Placental epithelial cell (primary cell): ENCODE measurements around the gene SYNGR2. TPM values are rescaled to one million over a fixed set of nuclear protein-coding genes. Genes with fewer than 3 reads are reported as not detected.

Experiments used
- small RNA-seq: library from RNA; depleted of rRNA; stranded (forward); fragments of <200 nt; gene quantifications from one replicate; pipeline ENCODE3, GENCODE V24; 2012
- total RNA-seq: library from RNA; depleted of rRNA; stranded (reverse); fragments of >200 nt; gene quantifications from 2 replicates; pipeline ENCODE4 v1.2.3, GENCODE V29; 2012

SYNGR2 gene, protein sequence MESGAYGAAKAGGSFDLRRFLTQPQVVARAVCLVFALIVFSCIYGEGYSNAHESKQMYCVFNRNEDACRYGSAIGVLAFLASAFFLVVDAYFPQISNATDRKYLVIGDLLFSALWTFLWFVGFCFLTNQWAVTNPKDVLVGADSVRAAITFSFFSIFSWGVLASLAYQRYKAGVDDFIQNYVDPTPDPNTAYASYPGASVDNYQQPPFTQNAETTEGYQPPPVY
- 6.7 and 10.6 TPM in 2 replicates for total RNA-seq

DNA sequence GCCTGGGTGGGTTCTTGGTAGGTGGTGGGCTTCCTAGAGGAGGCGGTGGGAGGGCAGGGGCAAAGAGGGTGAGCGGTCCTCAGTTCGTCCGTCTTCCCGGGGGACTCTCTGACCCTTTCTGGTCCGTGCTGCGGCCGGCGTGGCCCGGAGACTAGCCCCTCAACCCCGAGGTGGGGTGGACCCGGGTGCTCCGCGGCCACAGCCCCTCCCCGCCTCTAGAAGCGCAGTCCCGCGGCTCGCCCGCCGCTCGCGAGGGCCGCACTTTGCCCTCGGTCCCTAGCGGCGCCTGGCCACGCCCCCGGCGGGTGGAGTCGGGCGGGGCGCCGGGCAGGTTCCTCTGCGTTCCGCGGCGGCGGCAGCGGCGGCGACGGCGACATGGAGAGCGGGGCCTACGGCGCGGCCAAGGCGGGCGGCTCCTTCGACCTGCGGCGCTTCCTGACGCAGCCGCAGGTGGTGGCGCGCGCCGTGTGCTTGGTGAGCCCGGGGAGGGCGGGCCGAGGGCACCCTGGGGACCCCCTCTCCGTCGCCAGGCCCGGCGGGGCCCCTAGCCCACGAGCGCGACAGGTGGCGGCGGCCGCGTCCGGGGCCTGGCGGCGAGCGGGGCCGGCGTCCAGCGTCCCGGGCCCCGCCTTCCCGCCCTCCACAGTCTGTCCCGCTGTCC is at the start of gene SYNGR2:
TSS of gene SYNGR2 (plus strand) at position 340 of the 661 bp plus-strand sequence. CDS start at position 376, 36 bp downstream.

DNA sequence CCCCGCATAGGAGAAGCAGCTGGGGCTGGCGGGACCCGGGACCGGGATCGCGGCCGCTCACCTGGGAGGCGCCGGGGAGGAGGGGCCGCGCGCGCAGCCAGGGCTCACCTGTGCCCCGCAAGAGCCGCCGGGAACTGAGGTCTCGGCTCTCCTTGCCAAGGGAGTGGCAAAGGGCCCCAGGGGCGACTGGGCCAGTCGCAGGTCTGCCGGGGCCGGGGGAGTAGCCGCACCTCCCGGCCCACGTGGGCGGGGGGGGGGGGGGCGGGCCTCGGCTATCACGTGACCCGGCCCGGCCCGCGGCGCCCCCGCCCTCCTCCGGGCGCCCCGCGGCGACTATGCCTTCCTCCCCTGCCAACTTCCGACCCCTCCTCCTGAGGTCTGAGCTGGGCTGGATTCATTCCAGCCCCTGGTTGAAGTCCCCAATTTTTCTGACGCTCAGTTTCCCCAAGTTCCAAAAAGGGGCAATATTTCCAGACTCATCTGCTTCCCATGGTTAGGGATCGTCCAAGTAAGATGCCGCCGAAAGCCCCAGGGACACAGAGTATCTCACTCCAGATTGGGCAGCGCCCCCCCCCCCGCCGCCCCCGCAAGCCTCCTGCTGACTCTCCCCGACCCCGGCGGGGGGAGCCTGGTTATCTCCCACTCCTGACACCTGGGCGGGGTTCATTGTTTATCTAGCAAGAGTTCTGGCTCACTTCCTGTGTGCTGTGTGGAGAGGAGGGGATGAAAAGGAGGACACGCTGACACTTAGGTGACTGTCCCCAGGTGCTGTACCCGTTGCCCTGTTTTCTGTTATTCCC is 39.6 kb upstream of the SYNGR2 start, which contains the start of gene TMC6:
TSS of gene TMC6 (minus strand) at position 205 of the 800 bp plus-strand sequence. CDS start 1,923 bp downstream, outside the sequence.

DNA sequence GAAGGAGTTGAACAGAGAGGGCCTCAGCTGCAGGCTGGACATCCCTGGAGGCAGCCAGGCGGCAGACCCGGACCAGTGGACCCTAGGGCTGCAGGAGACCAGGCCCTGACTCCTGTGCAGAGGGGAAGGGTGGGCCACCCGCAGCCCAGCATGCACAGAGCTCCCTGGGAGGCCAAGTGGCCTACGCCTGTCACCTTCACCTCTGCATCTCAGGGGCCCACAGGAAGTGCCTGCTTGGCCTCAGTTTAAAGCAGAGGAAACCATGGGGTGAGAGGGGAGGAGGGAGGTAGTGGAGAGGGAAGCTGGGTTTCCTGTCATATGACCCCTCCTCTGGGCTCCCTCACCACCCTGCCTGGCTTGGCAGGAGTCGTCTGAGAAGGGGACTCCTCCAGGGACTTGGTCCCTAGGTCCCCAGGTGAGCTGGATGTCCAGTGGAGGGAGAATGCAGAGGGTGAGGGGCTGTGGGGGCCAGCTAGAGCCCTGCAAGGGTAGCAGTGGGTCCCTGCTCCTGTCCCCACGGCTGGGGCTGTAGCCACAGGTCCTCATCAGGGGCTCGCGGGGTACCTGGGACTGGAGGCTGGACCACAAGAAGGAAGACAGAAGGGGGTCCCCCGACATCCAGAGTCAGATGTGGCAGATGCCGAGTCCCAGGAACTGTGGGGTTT is 37.8 kb upstream of the SYNGR2 start, which contains the start of gene TMC8:
TSS of gene TMC8 (plus strand) at position 335 of the 665 bp plus-strand sequence. CDS start 818 bp downstream, outside the sequence.

DNA sequence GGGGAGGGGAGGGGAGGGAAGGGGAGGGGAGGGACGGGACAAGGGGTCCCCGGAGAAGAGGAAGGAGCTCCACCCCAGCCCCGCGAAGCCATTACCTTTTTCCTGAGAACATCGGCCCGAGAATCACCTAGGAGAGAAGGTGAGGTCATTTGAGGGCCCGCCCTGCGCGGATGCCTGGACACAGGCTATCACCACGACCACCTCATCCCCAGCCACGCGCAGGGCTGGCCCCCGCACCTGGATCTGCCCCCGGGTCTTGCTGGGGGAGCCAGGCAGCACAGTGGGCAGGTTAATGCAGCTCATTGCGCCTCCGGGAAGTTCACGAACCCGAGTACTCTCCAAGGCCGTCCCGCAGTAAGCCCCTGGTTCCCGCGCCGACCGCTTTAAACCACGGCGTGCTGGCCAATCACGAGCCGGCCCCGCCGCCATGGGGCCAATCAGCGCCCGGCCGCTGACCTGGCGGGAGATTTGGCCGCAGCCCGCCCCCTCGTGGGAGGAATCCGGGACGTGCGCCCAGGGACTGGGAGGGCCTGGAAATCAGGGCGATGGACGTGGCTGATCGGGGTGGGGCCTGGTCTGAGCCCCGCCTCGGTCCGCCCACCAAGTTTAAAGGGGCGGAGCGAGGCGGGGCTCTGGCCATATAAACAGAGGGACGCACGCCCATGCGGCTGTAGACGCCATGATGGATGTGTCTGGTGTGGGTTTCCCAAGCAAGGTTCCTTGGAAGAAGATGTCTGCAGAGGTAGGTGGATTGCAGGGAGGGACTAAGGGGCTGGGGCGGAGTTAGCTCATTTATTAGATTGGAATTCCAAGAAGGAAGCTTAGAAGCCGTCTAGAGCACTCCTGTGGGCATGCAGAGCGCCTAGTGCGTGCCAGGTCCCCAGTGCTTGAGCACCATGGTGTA is 18.6 kb downstream of the SYNGR2 start, which contains the start of the genes AFMID and TK1:
TSS of gene AFMID (plus strand) at position 671 of the 904 bp plus-strand sequence. CDS start at position 680, 9 bp downstream.
TSS of gene TK1 (minus strand) at position 361 of the 904 bp plus-strand sequence. CDS start at position 303, 58 bp downstream.

DNA sequence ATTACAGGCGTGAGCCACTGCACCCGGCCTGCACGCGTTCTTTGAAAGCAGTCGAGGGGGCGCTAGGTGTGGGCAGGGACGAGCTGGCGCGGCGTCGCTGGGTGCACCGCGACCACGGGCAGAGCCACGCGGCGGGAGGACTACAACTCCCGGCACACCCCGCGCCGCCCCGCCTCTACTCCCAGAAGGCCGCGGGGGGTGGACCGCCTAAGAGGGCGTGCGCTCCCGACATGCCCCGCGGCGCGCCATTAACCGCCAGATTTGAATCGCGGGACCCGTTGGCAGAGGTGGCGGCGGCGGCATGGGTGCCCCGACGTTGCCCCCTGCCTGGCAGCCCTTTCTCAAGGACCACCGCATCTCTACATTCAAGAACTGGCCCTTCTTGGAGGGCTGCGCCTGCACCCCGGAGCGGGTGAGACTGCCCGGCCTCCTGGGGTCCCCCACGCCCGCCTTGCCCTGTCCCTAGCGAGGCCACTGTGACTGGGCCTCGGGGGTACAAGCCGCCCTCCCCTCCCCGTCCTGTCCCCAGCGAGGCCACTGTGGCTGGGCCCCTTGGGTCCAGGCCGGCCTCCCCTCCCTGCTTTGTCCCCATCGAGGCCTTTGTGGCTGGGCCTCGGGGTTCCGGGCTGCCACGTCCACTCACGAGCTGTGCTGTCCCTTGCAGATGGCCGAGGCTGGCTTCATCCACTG is 45.8 kb downstream of the SYNGR2 start, which contains the start of gene BIRC5:
TSS of gene BIRC5 (plus strand) at position 238 of the 690 bp plus-strand sequence. CDS start at position 302, 64 bp downstream.

Small RNA genes lying within 50 kb of the gene (small RNA-seq; reads per million reads assigned to genes)
- gene AC087645.1 = not detected

Other genes starting within 250 kb of the SYNGR2 start
- 2.3 and 3.5 TPM in 2 replicates for gene TNRC6C, start 209.9 kb upstream of the SYNGR2 start, total RNA-seq
- 39.3 and 75.3 TPM in 2 replicates for gene TMC6, start 39.8 kb upstream of the SYNGR2 start, total RNA-seq
- under 0.01 and 0.65 TPM in 2 replicates for gene TMC8, start 37.8 kb upstream of the SYNGR2 start, total RNA-seq
- not detected in 2 replicates for gene C17orf99, start 22.2 kb upstream of the SYNGR2 start, total RNA-seq
- gene TK1, start 18.5 kb downstream of the SYNGR2 start, total RNA-seq = 30.6 and 169 TPM in 2 replicates
- gene AFMID, start 18.8 kb downstream of the SYNGR2 start, total RNA-seq = 21.0 and 31.4 TPM in 2 replicates
- gene BIRC5, start 45.7 kb downstream of the SYNGR2 start, total RNA-seq = 8.6 and 24.4 TPM in 2 replicates
- not detected in 2 replicates for gene TMEM235, start 63.0 kb downstream of the SYNGR2 start, total RNA-seq
- 4.3 and 5.3 TPM in 2 replicates for gene SOCS3, start 191.5 kb downstream of the SYNGR2 start, total RNA-seq
- gene PGS1, start 210.1 kb downstream of the SYNGR2 start, total RNA-seq = 26.7 and 32.1 TPM in 2 replicates